ENCODE results near the gene PIRT.
A peak's percentile ranks its signal among the peaks of the same experiment; 100 is the strongest.
"Not testable (repeated sequence)": the region's sequence is repeated elsewhere in the genome, so short reads cannot be mapped to it uniquely, and the experiment has no call there.

PIRT gene

DNA sequence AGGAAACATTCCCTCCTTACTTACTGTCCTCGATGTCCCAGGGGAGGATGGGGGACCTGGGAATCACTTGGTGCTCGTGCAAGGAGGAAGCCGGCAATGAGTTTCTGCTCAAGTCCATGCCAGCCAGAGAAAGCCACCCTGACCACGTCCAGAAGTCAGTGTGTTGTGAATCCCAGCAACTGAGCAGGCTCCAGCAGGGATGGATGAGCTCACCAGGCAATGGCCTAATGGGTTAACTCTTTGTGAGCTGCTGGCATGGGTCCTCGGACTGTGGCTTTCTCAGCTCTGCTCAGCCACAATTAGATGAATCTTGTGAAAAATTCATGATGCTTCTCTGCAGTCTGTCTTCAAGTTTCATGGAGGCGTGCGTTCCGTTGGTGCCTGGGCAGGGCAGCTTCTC lies at the start of gene PIRT:
Gene PIRT (minus strand): TSS at position 167 of the 400 bp plus-strand sequence. CDS start 12,442 bp downstream, outside the sequence.
- DNase-seq = no peak

DNA sequence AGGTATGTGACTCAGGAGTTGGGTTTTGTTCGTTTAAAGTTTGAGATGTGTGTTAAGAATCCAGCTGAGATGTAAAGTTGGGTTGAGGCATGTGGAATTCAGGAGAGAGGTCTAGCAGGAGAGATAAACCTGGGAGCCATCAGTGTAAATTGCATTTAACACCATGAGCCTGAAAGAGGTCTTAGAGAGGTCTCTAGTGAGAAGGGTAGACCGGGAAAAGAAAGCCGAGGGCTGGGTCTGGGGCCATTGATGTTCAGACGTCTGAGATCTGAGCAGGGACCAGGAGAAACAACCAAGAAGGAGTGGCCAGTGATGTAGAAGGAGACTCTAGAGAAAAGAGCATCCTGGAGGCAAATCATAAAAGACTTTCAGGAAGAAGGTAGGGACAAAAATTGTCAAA lies 44.1 kb upstream of the PIRT start:
- DNase-seq = no peak

DNA sequence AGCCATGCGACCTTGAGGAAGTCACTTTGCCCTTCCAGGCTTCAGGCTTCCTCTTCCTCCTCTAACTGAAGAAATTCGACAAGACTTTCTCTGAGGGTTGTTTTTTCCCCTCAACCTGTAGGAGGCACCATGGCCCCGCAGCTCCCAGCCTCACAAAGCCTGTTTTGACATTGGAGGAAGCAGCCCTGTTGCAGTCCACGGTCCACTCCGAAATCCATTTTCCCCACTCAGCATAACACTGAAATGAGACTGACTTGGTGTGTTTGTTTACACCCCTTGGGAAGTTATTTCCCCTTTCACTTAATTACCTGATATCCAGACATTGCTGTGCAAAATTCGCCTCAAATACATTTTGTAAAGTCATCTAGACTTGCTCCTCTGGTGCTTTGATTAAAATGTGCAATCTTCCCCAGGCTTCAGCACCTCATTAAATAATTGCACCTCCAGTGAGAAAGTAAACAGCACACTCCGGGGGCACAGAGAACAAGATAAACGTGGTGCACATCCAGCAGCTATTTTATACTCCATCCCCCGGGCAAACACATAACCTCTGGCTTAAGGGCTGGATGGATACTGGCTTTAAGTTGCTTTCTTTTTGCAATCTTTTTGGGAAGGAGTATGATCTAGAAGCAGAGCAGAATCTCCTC lies 41.4 kb upstream of the PIRT start:
- no peak for DNase-seq

DNA sequence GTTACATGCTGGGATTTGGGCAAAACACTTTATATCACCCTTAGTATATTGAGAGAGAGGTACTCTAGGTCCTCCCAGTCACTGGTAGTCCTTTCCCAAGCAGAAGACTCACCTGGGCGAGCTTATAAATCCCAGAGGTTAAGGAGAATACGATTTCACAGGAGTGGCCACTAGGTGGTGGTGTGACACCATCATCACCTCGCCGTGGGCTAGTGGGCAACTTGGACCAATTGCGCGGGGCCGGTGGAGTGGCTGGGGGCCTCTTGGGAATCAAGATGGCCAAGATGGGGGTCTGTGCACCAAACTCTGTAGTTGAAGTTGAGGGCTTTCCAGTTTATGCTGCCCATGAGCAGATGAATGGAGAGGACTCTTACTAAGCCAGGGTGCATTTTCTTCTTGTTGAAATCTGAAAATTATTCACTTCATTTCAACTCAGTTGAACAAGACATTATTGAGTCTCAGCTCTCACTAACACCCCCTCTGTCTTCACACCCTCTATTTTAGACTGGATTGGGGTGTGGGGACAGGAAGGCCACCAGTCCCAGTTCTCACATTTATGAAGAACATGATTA lies 38.2 kb upstream of the PIRT start:
- DNase-seq = peak; percentile 0 to 4

DNA sequence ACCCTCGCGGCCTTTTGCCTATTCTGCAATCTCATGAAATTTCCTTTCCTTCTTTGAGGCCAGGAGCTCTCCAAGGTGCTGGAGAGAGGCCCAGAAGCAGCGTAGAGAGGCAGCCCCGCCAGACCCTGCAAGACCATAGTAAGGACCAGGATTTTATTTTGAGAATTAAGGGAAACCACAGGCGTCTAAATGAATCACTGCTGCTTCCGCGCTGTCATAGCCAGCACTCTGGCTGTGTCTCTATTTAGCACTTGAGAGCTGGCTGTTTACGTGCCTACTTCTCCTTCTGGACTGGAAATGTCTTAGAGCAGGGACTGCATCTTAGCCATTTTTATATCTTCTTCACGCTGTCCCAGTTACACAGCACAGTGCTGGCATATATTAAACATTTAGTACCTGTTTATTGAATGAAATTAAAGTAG lies 37.6 kb upstream of the PIRT start:
- DNase-seq = no peak

DNA sequence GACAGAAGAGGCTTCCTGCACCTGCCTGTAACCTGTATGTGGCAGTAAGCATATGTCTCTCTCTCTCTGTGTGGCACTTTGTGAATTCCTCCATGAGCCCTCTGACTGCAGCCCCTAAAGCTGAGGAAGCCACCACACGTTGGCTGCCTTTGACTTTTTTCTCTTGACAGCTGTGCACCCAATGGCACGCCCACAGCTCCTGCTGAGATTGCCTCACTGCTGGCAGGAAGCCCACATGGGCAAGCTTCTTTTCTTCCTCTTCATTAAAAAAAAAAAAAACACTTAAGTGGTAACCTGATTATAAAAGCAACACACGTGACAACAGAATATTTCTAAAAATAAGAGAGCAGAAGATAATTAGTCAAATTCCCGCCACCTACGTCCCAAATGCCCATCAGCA lies 34.0 kb upstream of the PIRT start:
- no peak for DNase-seq

DNA sequence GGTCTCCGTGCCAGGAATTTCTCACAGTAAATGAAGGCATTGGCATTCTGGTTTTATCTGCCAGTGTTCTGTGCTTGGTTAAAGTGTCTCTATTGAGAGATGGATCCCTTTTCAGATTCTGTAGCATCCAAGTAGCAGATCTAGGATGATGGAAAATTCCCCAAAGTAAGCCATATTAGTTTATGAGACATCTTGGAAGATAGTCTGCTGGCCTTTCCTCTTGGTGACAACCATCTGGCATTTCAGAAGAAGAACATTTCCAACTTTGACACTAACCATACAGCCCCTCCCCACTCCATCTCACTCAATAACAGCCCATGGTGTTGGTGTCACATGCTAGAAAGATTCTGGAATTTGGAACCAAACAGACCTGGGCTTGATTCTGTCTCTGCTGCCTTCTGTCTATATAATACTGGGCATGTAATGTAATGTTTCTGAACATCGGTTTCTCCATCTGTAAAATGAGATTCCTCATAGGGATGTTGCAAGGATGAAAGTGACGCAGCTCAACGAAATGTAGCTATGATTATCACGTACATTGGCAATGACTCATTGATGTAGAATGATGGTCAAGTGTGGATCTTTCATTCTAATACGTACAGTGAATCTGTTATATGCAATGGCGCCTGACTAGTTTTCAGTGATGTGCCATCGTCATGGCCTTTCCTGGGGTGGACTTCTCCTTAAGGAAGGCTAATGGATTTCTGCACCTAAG lies 32.6 kb upstream of the PIRT start:
- DNase-seq = no peak

DNA sequence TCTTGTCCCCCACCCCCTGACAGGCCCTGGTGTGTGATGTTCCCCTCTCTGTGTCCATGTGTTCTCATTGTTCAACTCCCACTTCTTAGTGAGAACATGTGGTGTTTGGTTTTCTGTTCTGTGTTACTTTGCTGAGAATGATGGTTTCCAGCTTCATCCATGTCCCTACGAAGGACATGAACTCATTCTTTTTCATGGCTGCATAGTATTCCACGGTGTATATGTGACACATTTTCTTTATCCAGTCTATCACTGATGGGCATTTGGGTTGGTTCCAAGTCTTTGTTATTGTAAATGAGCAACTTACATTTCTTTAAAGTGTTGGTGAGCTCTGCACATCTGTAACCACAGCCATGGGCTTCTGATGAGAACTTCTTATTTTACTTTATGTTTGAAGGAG lies 30.9 kb upstream of the PIRT start:
- not testable (repeated sequence) for DNase-seq

DNA sequence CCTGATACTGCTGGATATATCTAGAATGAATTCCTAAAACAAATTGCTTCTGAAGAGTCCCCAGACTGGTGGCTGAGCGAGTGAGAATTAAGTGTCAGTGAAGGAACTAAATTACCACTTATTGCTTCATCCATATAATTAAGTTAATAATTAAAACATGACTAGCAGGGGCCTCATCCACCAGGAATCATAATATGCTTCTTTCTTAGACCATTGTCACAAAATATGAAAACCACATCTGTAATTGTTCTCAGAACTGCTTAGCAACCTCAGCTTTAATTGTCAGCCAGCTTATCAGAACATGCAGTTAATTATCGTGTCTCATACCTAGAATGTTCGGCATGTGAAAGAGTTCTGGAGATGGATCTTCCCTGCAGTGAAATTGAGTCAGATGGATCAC lies 21.2 kb upstream of the PIRT start:
- no peak for DNase-seq

DNA sequence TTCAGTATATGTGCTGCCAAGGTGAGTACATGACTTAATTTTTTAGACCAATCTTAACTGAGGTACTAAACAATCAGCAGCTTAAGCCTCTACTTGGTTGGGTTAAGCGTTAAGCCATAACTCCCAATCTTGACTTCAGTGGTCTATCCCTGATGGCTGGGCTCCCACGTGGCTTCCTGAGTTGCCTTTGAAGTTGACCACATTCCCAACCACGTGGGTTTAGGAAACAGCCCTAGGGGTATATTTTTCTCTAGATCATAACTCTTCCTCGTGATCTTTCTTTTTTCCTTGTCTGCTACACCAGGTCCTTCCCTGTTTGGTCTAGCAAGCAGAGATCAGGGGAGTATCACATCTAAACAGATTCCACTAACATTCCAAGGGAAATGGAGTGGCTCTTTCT lies 20.1 kb upstream of the PIRT start:
- DNase-seq = no peak

DNA sequence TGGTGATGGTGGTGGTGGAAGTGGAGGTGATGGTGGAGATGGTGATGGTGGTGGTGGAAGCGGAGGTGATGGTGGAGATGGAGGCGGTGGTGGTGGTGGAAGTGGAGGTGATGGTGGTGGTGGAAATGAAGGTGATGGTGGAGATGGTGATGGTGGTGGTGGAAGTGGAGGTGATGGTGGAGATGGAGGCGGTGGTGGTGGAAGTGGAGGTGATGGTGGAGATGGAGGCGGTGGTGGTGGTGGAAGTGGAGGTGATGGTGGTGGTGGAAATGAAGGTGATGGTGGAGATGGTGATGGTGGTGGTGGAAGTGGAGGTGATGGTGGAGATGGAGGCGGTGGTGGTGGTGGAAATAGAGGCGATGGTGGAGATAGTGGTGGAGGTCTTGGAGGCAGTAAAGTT lies 8.7 kb upstream of the PIRT start:
- DNase-seq = not testable (repeated sequence)

DNA sequence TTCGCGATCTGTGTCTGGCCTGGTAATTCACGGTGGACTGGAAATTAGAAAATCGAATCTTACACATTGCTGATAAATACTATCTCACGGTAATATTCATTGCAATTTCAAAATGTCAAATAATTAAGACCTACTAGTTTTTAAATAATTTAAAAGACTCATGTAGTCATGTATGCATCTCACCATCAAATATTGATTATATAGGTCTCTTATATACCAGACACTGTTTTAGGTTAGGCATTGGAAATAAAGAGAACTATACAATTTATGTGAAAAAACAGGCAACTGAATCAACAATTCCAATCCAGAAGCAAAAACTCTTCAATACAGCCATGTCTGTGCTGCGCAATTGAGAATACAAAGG lies 7.5 kb upstream of the PIRT start:
- DNase-seq = no peak

DNA sequence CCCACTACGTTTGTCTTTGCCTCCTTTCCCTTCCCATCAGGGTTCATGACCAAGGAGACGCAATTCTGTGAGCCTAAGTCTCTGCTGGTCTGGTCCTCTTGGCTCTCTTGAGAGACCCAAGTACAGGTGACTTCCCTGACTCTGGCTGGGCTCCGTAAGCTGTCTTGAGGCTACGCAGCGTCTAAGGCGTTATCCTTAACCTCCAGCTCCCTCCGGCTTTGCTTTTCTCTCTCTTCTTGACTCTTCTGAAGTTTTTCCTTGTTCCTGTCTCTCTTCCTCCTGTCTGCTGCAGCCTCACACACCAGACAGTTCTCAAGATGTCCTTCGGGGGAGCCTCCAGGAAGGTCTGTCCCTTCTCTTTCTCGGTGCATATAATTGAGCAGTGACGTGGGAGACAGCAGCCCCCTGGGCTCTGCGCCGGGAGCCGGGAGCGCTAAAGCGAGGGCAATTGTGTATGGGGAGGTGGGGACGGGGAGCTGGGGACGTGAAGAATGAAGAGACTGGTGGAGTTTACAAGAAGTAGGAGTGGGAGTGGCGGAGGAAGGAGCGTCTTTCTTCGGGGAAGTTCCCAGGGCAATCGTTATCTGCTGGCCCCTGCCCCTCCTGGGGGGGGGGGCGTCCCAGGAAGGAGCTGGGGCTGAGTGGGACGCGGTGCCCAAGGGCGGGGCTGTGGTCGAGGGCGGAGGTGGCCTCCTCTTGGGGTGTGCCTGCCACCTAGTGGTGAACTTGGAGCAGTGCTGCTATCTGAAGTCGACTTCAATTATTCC lies 6.9 kb upstream of the PIRT start:
- peak; percentile 47 to 51 for DNase-seq

DNA sequence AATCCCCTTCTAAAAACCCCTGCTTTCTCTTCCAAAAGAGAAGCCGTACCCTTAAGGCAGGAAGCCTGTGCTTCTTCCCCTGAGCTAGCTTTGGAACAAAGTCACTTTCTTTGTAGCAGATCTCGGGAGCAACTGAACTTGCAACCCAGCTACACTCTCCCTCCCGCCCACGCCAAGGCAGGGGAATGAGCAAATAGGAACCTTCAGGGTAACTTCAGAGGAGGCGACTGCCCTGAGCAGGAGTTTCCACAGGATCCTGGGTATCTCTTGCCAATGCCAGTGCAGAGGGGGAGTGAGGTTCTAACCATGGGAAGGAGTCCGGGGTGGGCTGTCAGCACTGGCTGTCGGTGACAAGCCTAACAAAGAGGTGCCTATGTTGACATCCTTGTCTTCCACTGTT lies 5.9 kb upstream of the PIRT start:
- no peak for DNase-seq

DNA sequence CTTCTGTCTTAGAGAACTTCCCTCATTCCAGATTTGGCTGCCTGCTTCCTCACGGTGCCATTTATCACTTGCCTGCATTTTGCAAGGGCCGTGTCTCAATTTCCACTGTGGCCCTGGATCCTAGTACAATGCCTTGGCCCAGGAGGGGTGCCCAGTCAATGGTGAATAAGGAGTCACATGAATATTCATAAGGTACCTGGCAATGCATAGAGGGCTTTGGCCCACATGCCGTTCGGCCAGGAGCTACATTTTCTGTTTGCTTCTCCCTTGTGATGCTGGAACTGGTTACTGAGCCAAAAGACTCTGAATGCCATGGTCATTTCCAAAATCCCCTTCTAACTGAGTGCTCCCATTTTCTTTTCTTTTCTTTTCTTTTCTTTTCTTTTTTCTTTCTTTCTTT lies 4.8 kb upstream of the PIRT start:
- DNase-seq = no peak

DNA sequence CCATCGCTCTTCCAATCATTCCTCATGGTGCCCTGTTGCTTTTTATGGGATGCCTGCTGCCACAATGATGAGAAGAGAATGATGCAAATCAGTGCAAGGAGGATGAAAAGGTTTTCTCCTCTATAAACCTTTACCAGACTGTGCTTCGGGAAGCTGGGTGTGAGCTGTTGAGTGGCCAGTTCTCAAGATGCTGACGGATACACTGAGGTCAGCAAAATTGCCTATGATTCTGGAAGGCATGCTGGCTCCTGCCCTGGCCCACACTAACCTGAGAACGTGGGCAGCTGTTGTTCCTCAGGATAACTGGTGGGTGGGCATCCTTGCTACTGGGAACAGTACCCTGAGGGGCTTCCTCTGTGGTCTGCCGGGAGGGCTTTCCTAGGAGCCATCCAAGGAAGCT lies 795 bp upstream of the PIRT start:
- DNase-seq = no peak

DNA sequence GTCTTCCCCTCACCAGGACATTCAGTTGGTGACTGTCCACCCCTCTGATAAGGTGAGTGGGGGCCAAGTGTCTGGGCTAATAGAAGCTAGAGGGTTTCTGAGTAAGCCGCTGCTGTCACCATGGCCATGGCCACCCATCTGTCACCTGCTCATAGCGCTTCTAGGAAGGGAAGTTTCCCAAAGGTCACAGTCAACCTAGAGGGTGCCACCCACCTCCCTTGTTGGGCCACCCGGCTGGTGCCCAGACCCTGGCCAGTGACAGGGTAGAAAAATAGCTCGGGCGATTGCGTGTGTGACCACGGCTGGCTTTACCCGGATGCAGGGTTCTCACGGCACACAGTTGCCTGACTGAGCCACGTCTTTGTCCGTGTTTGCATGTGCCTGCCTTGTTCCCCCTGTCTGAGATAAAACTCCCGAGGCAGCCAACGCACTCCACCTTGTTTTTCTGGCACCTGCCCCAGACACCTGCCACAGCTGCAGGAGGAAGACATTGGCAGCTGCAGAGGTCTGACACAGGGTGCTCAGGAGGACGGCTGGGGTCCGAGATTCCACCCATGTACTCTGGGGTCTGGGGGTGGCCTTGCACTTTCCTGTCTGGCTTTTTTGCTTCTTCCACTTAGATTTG lies 809 bp downstream of the PIRT start:
- no peak for DNase-seq

DNA sequence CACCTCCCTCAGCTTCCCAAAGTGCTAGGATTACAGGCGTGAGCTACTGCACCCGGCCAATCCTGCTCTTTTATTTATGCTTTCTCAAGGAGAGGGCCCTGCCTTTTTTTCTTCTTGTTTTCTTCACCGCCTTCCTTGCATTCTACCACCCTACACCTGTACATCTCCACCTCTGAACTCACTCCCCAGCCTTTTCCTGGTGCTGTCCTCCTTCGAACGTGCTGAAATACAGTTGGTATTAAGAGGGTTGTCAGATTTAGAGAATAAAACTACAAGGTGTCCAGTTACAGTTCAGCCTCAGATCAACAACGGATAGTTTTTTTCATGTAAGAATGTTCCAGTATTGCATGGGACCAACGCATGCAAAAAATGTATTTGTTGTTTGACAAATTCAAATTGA lies 1.7 kb downstream of the PIRT start:
- DNase-seq = no peak

DNA sequence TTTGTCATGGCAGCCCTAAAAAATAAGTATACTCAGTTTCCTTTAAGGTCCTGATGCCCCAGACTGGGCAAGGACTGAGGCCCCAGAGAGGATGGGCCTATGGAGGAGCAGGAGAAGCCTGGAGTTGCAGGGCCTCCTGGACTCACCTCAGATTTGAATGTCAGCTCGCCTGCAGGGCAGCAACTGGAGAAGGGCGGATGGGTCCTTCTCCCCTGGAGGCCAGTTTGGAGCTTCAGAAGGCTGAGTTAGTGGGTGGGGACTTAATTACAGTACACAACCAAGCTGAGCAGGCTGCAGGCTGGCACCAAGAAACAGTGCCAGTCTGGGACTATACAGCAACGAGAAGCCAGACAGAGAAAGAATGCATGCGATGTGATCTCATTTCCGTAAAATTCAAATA lies 6.2 kb downstream of the PIRT start:
- DNase-seq = no peak

DNA sequence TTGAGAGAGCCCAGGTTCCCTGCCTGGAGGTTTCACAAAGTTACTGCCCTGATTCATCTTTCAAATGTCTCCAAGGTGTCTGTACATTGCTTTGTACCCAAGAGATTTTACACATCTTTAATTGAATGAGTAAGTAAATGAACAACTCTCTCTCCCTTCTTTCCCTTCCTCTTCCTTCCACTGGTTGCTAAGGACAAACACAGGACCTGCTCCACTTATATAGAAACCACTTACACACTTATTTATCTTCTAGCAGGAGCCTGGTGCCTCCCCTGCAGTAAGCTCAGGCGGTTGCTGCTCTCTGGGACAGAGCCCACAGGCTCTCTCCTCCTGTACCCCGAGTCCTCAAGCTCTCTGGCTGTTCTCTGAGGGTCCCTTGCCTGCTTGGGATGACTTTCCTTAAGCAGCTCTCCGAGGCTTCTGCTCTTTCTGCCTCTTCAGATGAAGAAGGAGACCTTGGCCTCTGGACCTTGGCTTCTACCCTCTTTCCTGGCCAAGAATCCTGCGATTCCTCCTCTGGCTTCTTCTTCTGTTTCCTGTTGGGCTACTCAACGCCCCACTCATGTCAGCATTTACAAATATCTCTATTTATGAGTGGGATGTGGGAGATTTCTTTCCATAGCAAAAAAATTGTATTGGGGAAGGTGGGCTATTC lies 9.9 kb downstream of the PIRT start:
- no peak for DNase-seq

DNA sequence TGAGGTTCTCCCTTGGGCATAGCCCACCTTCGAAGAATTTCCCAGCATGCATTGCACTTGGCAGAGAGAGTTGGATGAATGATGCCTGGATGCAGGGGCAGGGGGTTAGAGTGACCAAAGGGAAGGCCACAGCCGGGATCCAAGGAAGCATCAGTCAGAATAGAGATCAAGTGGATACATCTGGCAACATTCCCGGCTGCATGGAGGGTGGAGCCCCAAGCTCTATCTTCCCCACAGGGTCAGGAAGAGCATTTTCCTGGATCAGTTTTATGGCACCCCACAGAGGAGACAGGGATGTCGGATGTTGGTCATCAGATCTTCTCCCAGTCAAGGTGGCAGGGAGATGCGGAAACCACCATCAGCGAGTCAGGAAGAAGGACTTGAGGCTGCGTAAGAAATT lies 13.0 kb downstream of the PIRT start:
- DNase-seq = no peak

DNA sequence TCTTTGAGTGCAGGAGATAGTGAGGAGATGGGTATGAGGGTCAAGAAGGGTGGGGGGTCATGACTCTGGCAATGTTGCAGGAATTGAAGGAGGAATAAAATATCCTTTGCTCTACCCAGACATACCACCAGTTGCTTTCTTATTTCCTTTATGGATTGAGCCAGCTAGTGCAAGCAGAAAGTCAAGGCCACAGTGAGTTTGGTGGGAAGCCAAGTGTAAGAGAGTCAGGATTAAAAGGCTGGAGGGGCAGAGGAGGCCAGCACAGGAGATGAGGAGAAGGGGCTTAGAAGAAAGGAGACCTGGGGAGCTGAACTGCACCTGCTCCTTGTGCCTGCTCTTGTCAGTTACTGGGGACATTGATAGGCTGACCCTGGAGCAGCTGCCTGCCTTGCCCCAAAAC lies 16.1 kb downstream of the PIRT start:
- no peak for DNase-seq

DNA sequence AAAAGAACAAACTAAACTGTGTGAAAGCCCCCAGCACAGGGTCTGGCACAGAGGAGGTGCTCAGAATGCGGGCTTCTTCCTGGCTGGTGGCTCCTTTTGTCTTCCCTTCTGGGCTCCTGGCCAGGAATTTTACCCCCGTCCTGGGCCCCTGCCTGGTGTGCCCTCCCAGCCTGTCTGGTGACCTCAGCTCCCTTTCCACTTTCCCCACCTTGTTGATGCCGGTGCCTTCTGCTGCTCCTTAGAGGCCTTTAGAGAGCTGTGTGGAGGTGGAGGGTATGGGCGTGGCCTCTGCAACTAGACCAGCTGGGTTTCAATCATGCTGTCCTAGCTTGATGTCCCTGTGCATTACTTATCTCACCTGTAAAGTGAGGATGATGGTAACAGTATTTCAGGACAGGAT lies 16.8 kb downstream of the PIRT start:
- no peak for DNase-seq

All from Kasumi-1 (cell line).